ENCODE results near the gene RAB4B.
A peak's percentile ranks its signal among the peaks of the same experiment; 100 is the strongest.
"Not testable (repeated sequence)": the region's sequence is repeated elsewhere in the genome, so short reads cannot be mapped to it uniquely, and the experiment has no call there.

RAB4B gene

GRCh38 chr19:40777937-40778705, at the start of gene RAB4B:
Gene RAB4B, plus strand, starts transcription at chr19:40778247. Its CDS starts 129 bp downstream, at chr19:40778376.
- DNase-seq, result peak; percentile 99

GRCh38 chr19:40730065-40730464, 48.0 kb upstream of the RAB4B start:
- not testable (repeated sequence) for DNase-seq

- not testable (repeated sequence) for DNase-seq
Observed at GRCh38 chr19:40732304-40732703, 45.7 kb upstream of the RAB4B start.

GRCh38 chr19:40733149-40733548, 44.9 kb upstream of the RAB4B start:
- DNase-seq, result no peak

- no peak for DNase-seq
Observed at GRCh38 chr19:40735013-40735771, 42.9 kb upstream of the RAB4B start.

DNA sequence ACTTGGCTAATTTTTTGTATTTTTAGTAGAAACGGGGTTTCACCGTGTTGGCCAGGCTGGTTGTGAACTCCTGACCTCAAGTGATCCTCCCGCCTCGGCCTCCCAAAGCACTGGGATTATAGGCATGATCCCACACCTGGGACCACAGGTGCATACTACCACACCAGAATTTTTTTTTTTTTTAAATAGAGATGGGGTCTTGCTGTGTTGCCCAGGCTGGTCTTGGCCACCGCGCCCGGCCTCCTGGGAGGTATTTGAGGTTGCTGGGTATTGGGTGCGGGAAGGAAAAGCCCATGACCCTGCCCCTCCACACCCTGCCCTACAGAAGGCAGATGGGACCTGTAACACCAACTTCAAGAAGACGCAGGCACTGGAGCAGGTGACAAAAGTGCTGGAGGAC, 41.4 kb upstream of the RAB4B start:
- DNase-seq, result no peak

DNA sequence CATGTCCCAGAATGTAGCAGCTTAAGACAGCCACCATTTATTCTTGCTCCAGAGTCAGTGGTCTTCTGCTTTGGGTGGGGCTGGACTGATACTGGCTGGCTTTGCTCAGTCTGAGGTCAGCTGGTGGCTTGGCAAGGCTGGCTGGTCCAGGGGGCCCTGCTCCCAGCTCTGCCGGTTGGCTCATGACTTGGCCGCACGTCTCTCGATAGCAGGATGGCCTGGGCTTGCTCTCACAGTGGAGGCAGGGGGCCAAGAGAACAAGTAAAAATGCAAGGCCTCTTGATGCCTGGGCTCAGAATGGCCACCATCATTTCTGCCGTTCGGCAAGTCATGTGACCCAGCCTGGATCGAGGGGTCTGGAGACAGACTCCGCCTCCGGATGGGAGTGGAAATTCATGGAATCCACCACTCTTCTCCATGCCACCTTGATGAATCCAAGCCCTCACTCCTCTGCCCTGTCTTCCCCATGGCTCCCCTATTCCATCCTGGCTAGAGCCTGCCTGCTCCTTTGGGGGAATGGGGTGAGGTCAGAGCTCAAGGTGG, 40.9 kb upstream of the RAB4B start:
- no peak for DNase-seq

- DNase-seq, result no peak
Observed at GRCh38 chr19:40739030-40739839, 38.8 kb upstream of the RAB4B start.

GRCh38 chr19:40739871-40740703, 38.0 kb upstream of the RAB4B start:
- no peak for DNase-seq

- no peak for DNase-seq
Observed at GRCh38 chr19:40740747-40741146, 37.3 kb upstream of the RAB4B start.

DNA sequence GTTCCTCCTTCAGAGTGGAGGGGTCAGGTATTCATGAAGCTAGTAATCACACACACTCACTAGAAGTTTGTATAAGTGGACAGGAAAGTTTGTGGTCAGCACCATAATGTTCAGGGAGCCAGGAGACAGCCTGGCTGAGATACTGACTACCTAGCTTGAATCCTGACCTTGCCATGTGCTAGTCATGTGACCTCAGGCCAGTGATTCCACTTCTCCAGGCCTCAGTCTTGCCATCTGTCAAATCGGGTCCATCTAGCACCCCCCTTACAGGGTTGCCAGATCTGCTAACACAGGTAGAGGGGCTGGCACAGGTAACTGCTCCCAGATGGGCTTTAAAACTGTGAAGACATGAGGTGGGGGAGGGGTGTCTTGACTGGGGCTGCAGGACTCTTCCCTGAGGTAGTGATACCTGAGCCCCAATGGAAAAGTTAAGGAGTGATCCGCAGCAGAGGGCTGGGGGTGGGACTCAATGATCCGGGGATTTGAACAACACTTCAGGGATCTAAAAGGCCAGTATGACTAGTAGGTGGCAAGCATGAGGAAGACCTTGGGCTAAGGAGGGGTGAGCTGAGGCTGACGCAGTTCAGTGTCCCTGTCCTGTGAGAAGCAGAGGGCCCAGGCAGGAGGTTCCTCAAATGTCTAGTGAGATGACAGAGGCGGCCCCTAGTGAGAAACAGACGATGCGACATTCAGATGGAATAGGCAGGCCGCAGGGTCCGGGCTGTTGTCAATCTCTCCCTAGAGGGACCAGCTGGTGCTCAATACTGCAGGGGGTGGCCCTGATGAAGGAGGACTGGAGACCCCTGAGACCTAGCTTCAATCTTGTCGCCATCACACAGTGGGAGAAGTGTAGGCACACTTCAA, 36.3 kb upstream of the RAB4B start:
- DNase-seq, result no peak

GRCh38 chr19:40742477-40742876, 35.6 kb upstream of the RAB4B start:
- no peak for DNase-seq

DNA sequence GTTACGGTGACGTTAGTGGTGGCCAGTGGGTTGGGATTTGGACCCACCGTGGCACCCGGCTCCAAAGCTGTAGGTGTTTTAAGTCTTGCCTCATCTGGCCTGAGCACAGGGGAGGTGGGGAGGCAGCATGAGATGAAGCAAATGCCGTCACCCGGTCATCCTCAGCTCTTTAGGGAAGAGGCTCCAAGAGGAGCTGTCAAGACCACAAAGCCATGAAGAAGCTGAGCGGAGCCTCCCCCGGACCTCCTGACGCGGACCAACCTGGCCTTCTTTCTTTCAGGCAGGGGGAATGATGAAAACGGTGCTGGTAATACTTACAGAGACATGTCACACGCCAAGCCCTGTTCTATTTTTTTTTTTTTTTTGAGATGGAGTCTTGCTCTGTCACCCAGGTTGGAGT, 35.2 kb upstream of the RAB4B start:
- DNase-seq, result no peak

- no peak for DNase-seq
Observed at GRCh38 chr19:40743926-40744325, 34.1 kb upstream of the RAB4B start.

DNA sequence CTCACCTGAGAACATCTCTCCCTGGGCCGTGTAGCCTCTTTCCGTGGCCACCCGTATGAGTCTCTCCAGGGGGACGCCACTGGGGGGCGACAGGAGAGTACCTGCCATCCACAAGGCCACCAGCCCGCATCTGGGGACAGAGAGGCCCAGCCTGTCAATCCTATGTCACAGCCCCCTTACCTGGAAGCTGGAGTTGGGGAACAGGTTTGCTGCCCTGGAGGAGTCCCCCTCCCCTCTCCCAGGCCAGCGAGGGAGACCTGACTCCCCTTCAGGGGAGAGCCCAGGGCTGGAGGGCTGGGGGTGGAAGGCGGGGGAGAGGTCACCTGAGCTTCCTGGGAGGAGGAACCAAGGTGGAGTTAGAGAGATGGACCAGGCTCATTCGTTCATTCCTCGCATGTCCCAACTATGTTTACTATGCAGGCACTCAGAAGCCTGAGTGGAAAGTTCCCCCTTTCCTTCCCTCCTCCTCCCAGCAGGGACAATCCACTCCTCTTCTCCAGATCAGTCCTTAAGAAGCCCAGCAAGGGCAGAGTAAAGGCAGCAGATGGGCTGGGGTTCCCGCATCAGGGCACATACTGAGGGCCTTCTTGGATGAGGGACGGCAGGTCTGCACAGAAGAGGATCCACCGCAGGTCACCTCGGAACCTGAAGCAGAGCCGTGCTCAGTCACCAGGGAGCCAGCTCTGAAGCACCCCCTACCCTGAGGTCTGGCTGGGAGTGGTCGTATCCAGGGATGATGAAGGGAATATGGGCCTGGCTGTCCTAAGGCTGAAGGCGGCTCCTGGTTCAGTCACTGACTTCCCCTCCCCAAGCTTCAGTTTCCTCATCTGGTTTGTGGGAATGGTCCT, 33.3 kb upstream of the RAB4B start:
- no peak for DNase-seq

GRCh38 chr19:40745402-40745780, 32.7 kb upstream of the RAB4B start:
- no peak for DNase-seq

DNA sequence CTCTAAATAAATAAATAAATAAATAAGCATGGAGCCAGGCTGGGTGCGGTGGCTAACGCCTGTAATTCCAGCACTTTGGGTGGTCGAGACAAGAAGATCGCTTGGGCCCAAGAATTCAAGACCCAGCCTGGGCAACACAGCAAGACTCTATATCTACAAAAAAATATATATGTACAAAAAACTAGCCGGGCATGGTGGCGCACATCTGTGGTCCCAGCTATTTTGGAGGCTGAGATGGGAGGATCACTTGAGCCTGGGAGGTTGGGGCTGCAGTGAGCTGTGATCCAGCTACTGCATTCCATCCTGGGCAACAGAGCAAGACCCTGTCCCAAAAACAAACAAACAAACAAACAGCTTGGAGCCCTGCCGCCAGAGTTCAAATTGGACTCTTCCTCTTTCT, 30.5 kb upstream of the RAB4B start:
- DNase-seq, result no peak

- peak; percentile 98 for DNase-seq
Observed at GRCh38 chr19:40750058-40750873, 27.8 kb upstream of the RAB4B start, which contains the start of gene ACTMAP. Gene ACTMAP, minus strand, starts transcription at chr19:40750477. Its CDS starts 674 bp downstream, at chr19:40749803.

DNA sequence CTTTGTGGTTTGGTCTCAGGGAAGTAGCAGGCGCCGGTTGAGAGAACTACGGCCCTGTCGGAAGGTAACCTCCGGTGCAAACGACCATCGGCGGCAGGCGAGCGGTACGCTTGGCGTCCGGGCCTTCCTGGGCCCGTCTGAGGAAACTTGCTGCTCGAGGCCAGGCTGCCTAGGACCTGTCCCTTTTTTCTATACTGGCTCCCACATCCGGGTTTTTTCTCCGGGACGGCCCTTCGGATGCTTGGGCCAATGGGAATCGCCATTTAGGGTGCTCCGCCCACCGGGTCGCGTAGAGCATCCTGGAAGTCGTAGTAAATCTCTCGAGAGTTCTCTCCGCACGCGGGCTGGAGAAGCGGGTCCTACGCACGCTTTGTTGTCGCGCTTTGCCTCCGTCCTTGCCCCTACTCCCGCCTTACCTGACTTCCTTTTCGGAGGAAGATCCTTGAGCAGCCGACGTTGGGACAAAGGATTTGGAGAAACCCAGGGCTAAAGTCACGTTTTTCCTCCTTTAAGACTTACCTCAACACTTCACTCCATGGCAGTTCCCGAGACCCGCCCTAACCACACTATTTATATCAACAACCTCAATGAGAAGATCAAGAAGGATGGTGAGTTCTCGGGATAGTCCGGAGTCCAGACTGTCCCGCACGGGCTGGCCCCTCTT, 27.0 kb upstream of the RAB4B start, which contains the start of gene SNRPA:
Gene SNRPA, plus strand, starts transcription at position 330 of the 664 bp plus-strand sequence. Its CDS starts 206 bp downstream, at position 536.
- peak; percentile 96 for DNase-seq
